NOMO-1 treated with DMSO at 0.1 percent for 48 hours (cell line): ENCODE results near the gene PGS1.

ENCODE experiments used
- DNase-seq: peaks from one replicate; lab custom pipeline; 2025; ENCODE audit not compliant: unreplicated experiment; lab: John Stamatoyannopoulos, UW

PGS1 gene

DNA sequence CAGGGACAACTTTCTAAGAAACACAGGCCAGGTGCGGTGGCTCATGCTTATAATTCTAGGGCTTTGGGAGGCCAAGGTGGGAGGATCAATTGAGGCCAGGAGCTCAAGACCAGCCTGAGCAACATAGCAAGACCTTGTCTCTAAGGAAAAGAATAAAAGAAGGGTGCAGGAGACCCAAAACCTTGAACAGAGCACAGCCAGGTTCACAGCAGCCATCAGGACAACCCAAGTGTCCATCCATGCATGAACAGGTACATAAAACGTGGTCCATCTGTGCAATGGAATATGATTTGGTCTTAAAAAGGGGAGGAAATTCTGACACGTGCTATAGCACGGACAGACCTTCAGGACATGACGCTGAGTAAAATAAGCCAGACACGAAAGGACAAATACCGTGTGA, 91.0 kb downstream of the PGS1 start:
- DNase-seq, result no peak

DNA sequence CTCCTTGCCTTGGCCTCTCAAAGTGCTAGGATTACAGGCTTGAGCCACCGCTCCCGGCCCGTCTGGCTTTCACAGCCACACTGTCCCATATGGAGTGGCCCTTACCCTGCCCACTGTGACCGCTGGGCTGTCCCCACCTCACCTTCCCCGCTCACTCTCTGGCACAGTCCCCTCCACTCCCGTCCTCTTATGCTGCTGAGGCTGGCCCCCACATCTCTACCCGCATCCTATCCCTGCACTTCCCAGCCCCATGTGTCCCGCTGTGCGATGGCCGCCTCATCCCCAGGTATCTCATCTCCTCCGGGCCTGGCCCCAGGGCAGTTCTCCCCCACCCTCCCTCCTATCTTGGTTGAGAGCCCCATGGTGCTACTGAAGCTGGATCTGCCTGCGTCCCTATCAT, 93.2 kb downstream of the PGS1 start:
- no peak for DNase-seq

DNA sequence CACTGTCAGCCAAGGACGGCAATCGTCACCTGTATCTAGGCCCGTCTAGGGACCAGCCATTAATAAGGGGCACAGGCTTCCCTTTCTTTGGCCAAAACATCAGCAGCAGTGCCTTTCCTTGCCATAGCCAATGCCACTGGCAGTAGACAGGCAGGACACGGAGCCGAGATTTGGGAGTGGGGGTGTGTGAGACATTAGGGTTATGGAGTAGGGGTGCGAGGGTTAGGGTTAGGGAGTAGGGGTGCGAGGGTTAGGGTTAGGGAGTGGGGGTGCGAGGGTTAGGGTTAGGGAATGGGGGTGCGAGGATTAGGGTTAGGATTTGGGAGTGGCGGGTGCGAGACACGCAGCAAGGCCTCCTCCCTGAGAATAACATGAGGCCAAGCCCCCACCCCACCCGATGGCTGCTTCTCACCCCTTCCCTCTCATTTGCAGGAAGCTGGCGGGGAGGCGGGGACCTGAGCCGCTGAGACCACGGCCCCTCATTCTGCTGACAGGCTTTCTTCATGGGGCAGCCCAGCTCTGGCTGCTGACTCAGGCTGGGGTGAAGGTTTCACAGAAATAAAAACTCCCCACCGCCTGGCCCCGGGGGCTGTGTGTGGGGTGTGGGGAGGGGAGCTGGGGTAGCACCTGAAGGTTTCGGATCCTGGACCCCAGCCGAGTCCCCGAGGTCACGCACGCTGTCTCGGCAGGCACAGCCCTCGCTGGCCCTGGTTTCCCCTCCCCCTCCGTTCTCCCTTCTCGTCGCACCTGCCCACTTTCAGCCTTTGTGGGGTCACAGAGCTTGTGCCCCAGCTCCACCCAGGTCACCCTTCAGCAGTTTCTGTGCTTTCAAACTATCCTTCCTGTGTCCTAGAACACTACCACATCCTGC, 93.8 kb downstream of the PGS1 start:
- no peak for DNase-seq

DNA sequence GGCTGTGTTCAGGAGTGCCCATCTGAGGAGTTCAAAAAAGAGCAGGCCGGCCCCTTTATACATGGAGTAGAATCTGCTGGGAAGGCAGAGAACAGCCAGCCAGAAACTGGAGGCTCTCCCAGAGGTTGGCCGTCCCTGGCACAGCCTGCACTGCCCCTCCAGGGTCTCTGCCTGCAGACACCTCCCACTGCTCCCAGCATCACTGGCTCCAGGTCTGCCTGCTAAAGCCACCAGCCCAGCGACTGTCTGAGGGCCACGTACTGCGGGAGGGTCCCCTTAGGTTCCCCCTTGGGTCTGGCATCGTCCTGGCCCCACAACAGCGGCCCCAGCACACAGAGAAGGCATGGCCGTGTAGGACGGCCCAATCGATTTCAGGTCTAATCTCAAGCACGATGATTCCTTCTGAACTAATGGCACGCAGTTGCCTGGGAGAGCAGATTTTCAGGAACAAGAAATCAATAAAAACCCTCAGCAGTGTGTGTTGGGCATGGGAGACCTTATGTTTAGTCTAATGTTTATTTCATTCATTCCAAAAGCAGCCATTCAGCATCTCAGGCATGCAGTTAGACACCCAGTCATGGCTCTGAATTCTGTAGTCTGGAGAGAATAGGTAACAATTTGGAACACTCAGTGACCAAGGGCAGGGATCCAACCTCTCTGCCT, 95.6 kb downstream of the PGS1 start:
- DNase-seq, result no peak
